ENCODE results near the gene PLA2G2D.
A peak's percentile ranks its signal among the peaks of the same experiment; 100 is the strongest.

The PLA2G2D gene

GRCh38 chr1:20115479-20115878 lies 3.9 kb downstream of the PLA2G2D start:
- DNase-seq (ENCODE audit: low spot score), result no peak
- no peak for FAIRE-seq

- DNase-seq (ENCODE audit: low spot score), result no peak
- FAIRE-seq, result peak; percentile 44
Measured at GRCh38 chr1:20114021-20114648, 5.2 kb downstream of the PLA2G2D start.

GRCh38 chr1:20112279-20113000 lies 6.9 kb downstream of the PLA2G2D start:
- DNase-seq (ENCODE audit: low spot score) (peak; percentile 52), FAIRE-seq (no peak)

- FAIRE-seq, result no peak
- no peak for DNase-seq (ENCODE audit: low spot score)
Measured at GRCh38 chr1:20111452-20111851, 7.9 kb downstream of the PLA2G2D start.

GRCh38 chr1:20110679-20111078 lies 8.7 kb downstream of the PLA2G2D start:
- DNase-seq (ENCODE audit: low spot score), result peak; percentile 83
- FAIRE-seq, result peak; percentile 62

- DNase-seq (ENCODE audit: low spot score), result no peak
- no peak for FAIRE-seq
Measured at GRCh38 chr1:20109223-20109856, 10.0 kb downstream of the PLA2G2D start.

GRCh38 chr1:20108366-20109123 lies 10.8 kb downstream of the PLA2G2D start:
- FAIRE-seq, result no peak
- DNase-seq (ENCODE audit: low spot score), result no peak

GRCh38 chr1:20107796-20108195 lies 11.5 kb downstream of the PLA2G2D start:
- DNase-seq (ENCODE audit: low spot score) (no peak), FAIRE-seq (no peak)

- FAIRE-seq, result no peak
Measured at GRCh38 chr1:20107351-20107750, 12.0 kb downstream of the PLA2G2D start.

GRCh38 chr1:20105856-20106255 lies 13.5 kb downstream of the PLA2G2D start:
- DNase-seq (ENCODE audit: low spot score) (no peak), FAIRE-seq (no peak)

More at GRCh38 chr1:20107351-20107750, 12.0 kb downstream of the PLA2G2D start:
- no peak for DNase-seq (ENCODE audit: low spot score)

GRCh38 chr1:20102875-20103274 lies 16.5 kb downstream of the PLA2G2D start:
- DNase-seq (ENCODE audit: low spot score) (no peak), FAIRE-seq (no peak)

- FAIRE-seq, result peak; percentile 23
Measured at GRCh38 chr1:20100632-20101355, 18.5 kb downstream of the PLA2G2D start.

GRCh38 chr1:20099533-20099932 lies 19.8 kb downstream of the PLA2G2D start:
- FAIRE-seq (no peak), DNase-seq (ENCODE audit: low spot score) (no peak)

More at GRCh38 chr1:20100632-20101355, 18.5 kb downstream of the PLA2G2D start:
- DNase-seq (ENCODE audit: low spot score), result peak; percentile 75

- FAIRE-seq (no peak), DNase-seq (ENCODE audit: low spot score) (no peak)
Measured at GRCh38 chr1:20096840-20097447, 22.4 kb downstream of the PLA2G2D start.

GRCh38 chr1:20095564-20096434 lies 23.5 kb downstream of the PLA2G2D start:
- FAIRE-seq (no peak), DNase-seq (ENCODE audit: low spot score) (no peak)

- DNase-seq (ENCODE audit: low spot score) (no peak), FAIRE-seq (no peak)
Measured at GRCh38 chr1:20093940-20094391, 25.4 kb downstream of the PLA2G2D start.

- DNase-seq (ENCODE audit: low spot score) (no peak), FAIRE-seq (no peak)
Measured at GRCh38 chr1:20093303-20093702, 26.0 kb downstream of the PLA2G2D start.

- DNase-seq (ENCODE audit: low spot score), result no peak
- FAIRE-seq, result no peak
Measured at GRCh38 chr1:20090641-20091040, 28.7 kb downstream of the PLA2G2D start.

- DNase-seq (ENCODE audit: low spot score) (no peak), FAIRE-seq (no peak)
Measured at GRCh38 chr1:20090119-20090518, 29.2 kb downstream of the PLA2G2D start.

Measured in urothelium cell line (cell line).